H9 (cell line): ENCODE data around the gene CRACDL. TPM values are rescaled to one million over a fixed set of nuclear protein-coding genes. Genes with fewer than 3 reads are reported as not detected.
A peak's percentile ranks its signal among the peaks of the same experiment; 100 is the strongest.

ENCODE experiments used
- DNase-seq: peaks from one replicate; pipeline ENCODE4 v3.0.0-alpha.2; 2017
- H2AFZ ChIP-seq: one replicate; pipeline ENCODE4 v1.6.1; 2013; ENCODE audit warnings: mild to moderate bottlenecking, low read length, control low read depth, moderate library complexity
- H2AK5ac ChIP-seq: 2 replicates; pipeline ENCODE4 v1.6.1; 2013; ENCODE audit warnings: low read length, control low read depth, mixed read lengths; ENCODE audit not compliant: insufficient read length
- H2BK120ac ChIP-seq: one replicate; pipeline ENCODE4 v1.6.1; 2013; ENCODE audit warnings: low read depth, mild to moderate bottlenecking, low read length, control low read depth, inconsistent platforms; ENCODE audit not compliant: poor library complexity, severe bottlenecking
- H2BK12ac ChIP-seq: 2 replicates; pipeline ENCODE4 v1.6.1; 2013; ENCODE audit warnings: low read length, control low read depth, mixed read lengths, low read depth; ENCODE audit not compliant: insufficient read length
- H2BK15ac ChIP-seq: 2 replicates; pipeline ENCODE4 v1.6.1; 2013; ENCODE audit warnings: low read depth, low read length, control low read depth
- H2BK20ac ChIP-seq: one replicate; pipeline ENCODE4 v1.6.1; 2013; ENCODE audit warnings: low read depth, mild to moderate bottlenecking, low read length, control low read depth, inconsistent platforms; ENCODE audit not compliant: poor library complexity, severe bottlenecking
- H2BK5ac ChIP-seq: 2 replicates; pipeline ENCODE4 v1.6.1; 2013; ENCODE audit warnings: low read length, control low read depth, mixed read lengths; ENCODE audit not compliant: insufficient read length
- H3K14ac ChIP-seq: 2 replicates; pipeline ENCODE4 v1.6.1; 2013; ENCODE audit warnings: low read length, control low read depth; ENCODE audit not compliant: insufficient read depth
- H3K18ac ChIP-seq: 2 replicates; pipeline ENCODE4 v1.6.1; 2013; ENCODE audit warnings: low read depth, mild to moderate bottlenecking, mixed read lengths, low read length, control low read depth; ENCODE audit not compliant: insufficient read length
- H3K23ac ChIP-seq: 2 replicates; pipeline ENCODE4 v1.6.1; 2013; ENCODE audit warnings: low read length, control low read depth, mixed read lengths, low read depth; ENCODE audit not compliant: insufficient read length
- H3K23me2 ChIP-seq: 2 replicates; pipeline ENCODE4 v1.6.1; 2013; ENCODE audit warnings: low read depth, mild to moderate bottlenecking, mixed read lengths, low read length, control low read depth; ENCODE audit not compliant: insufficient read length, poor library complexity, severe bottlenecking
- H3K27ac ChIP-seq: 2 replicates; pipeline ENCODE4 v1.5.1; 2013; ENCODE audit warnings: low read length, control low read depth, mixed read lengths, low read depth; ENCODE audit not compliant: insufficient read length
- H3K27me3 ChIP-seq: 2 replicates; pipeline ENCODE4 v1.6.1; 2013; ENCODE audit warnings: low read length, control low read depth, inconsistent platforms; ENCODE audit not compliant: insufficient read depth
- H3K4ac ChIP-seq: 2 replicates; pipeline ENCODE4 v1.6.1; 2013; ENCODE audit warnings: low read depth, mild to moderate bottlenecking, control low read depth, inconsistent platforms, low read length, moderate library complexity
- H3K4me1 ChIP-seq: 2 replicates; pipeline ENCODE4 v1.6.1; 2013; ENCODE audit warnings: low read length, control low read depth, inconsistent platforms; ENCODE audit not compliant: insufficient read depth
- H3K4me2 ChIP-seq: 2 replicates; pipeline ENCODE4 v1.6.1; 2013; ENCODE audit warnings: low read length, control low read depth, mixed read lengths; ENCODE audit not compliant: insufficient read length, insufficient read depth
- H3K56ac ChIP-seq: 2 replicates; pipeline ENCODE4 v1.6.1; 2013; ENCODE audit warnings: low read depth, mild to moderate bottlenecking, mixed read lengths, low read length, control low read depth; ENCODE audit not compliant: insufficient read length
- H3K79me1 ChIP-seq: 2 replicates; pipeline ENCODE4 v1.6.1; 2013; ENCODE audit warnings: low read depth, mild to moderate bottlenecking, moderate library complexity, low read length, control low read depth, inconsistent platforms; ENCODE audit not compliant: insufficient read depth, poor library complexity, severe bottlenecking
- H3K79me2 ChIP-seq: 2 replicates; pipeline ENCODE4 v1.6.1; 2013; ENCODE audit warnings: low read length, control low read depth, inconsistent platforms; ENCODE audit not compliant: insufficient read depth
- H3K9ac ChIP-seq: 2 replicates; pipeline ENCODE4 v1.6.1; 2013; ENCODE audit warnings: low read length, control low read depth, mixed read lengths; ENCODE audit not compliant: insufficient read length; ENCODE audit errors: extremely low read depth
- H3K9me3 ChIP-seq: one replicate; pipeline ENCODE4 v1.6.1; 2013; ENCODE audit warnings: low read depth, low read length, inconsistent platforms; ENCODE audit not compliant: control insufficient read depth
- H3T11ph ChIP-seq: one replicate; pipeline ENCODE4 v1.6.1; 2013; ENCODE audit warnings: mild to moderate bottlenecking, low read length, control low read depth, inconsistent platforms
- H4K20me1 ChIP-seq: one replicate; pipeline ENCODE4 v1.6.1; 2013; ENCODE audit not compliant: control insufficient read depth, insufficient read length, insufficient read depth
- H4K5ac ChIP-seq: 2 replicates; pipeline ENCODE4 v1.6.1; 2013; ENCODE audit warnings: low read depth, mild to moderate bottlenecking, mixed read lengths, low read length, control low read depth; ENCODE audit not compliant: insufficient read length
- H4K8ac ChIP-seq: replicated peaks from 2 replicates; pipeline ENCODE4 v1.6.1; 2013; ENCODE audit warnings: low read length, control low read depth, mixed read lengths, low read depth; ENCODE audit not compliant: insufficient read length
- H4K91ac ChIP-seq: 2 replicates; pipeline ENCODE4 v1.6.1; 2013; ENCODE audit warnings: low read depth, mild to moderate bottlenecking, moderate library complexity, mixed read lengths, low read length, control low read depth; ENCODE audit not compliant: insufficient read length
- H3K27ac Mint-ChIP-seq, 3 experiments: 2 replicates in 2 of 3; 3 replicates in 1 of 3; pipeline ENCODE4 v1.8.0; 2020 to 2021; ENCODE audit warnings: mixed read lengths in 3 of 3, mild to moderate bottlenecking in 1 of 3, moderate library complexity in 1 of 3
- H3K27me3 Mint-ChIP-seq: 2 replicates; pipeline ENCODE4 v1.8.0; 2021; ENCODE audit warnings: low read depth, mild to moderate bottlenecking, moderate library complexity, mixed read lengths
- H3K36me3 Mint-ChIP-seq, 3 experiments: 2 replicates in 2 of 3; 3 replicates in 1 of 3; pipeline ENCODE4 v1.8.0; 2020 to 2021; ENCODE audit warnings: low read depth in 3 of 3, mixed read lengths in 3 of 3; ENCODE audit not compliant: insufficient read depth in 1 of 3
- H3K4me1 Mint-ChIP-seq, 2 experiments: 2 replicates each; pipeline ENCODE4 v1.8.0; 2020; ENCODE audit warnings: mixed read lengths in 2 of 2
- H3K4me3 Mint-ChIP-seq, 2 experiments: 2 replicates in 1 of 2; 3 replicates in 1 of 2; pipeline ENCODE4 v1.8.0; 2020 to 2021; ENCODE audit warnings: mild to moderate bottlenecking in 2 of 2, mixed read lengths in 2 of 2, moderate library complexity in 1 of 2
- H3K9me3 Mint-ChIP-seq, 2 experiments: 2 replicates in 1 of 2; 3 replicates in 1 of 2; pipeline ENCODE4 v1.8.0; 2020; ENCODE audit warnings: mild to moderate bottlenecking in 2 of 2, mixed read lengths in 2 of 2, moderate library complexity in 1 of 2
- CTCF ChIP-seq: fragments of 200-600 bp; sonication (generic); conservative IDR thresholded peaks from 3 replicates; pipeline ENCODE4 v1.8.0; 2021; ENCODE audit warnings: antibody characterized with exemption, mild to moderate bottlenecking
- WGBS: extraction: QIAGEN DNeasy Blood & Tissue Kit; methylation state at CpG from one replicate; pipeline ENCODE4 v1.1.7; 2013; ENCODE audit warnings: missing lambda C conversion rate, low lambda C conversion rate, mixed read lengths; ENCODE audit not compliant: insufficient read length; ENCODE audit errors: extremely low coverage; 5-methylcytosine and 5-hydroxymethylcytosine counted together
- long read RNA-seq: library from polyadenylated mRNA; unstranded; transcript quantifications from one replicate; pipeline ENCODE4 v2.0.0, GENCODE V29; 2020
- total RNA-seq: library from RNA; stranded (reverse); gene quantifications from 2 replicates; pipeline ENCODE4 v1.2.1, GENCODE V29; 2021

Gene CRACDL
- total RNA-seq, result 0.29 and 0.48 TPM in 2 replicates
- long read RNA-seq, partial matches to known transcripts, result 2 of 2 reads
- long read RNA-seq, other reads (novel, unspliced or antisense), result 0 of 2 reads

GRCh38 chr2:98935777-98936352, at the start of gene CRACDL:
Gene CRACDL (minus strand): TSS chr2:98936225. CDS start chr2:98846800, 89,425 bp downstream.
- peaks cover 5 to 8% of the 10 kb centered on the region in 2 experiments for H3K4me1 Mint-ChIP-seq
- TF ChIP-seq CTCF, result no peak

More at GRCh38 chr2:98935777-98936352, at the start of gene CRACDL:
- H3K27ac ChIP-seq, result no peak within 1 kb of the TSS
- H4K5ac ChIP-seq, result no peak within 1 kb of the TSS
- H3K36me3 Mint-ChIP-seq, result peaks cover 0 to 2% (median 0%) of the 10 kb centered on the region in 3 experiments; a peak in 1 of 7 replicates
- no peaks in the 10 kb centered on the region for H3K4me1 ChIP-seq
- no peak within 1 kb of the TSS for H3K23ac ChIP-seq
- no peak within 1 kb of the TSS for H2AK5ac ChIP-seq
- H2AFZ ChIP-seq, result no peak within 1 kb of the TSS
- H2BK120ac ChIP-seq, result no peak within 1 kb of the TSS
- no peak within 1 kb of the TSS for H4K91ac ChIP-seq
- H3K79me2 ChIP-seq, result no peaks in the 10 kb centered on the region
- no peak within 1 kb of the TSS for H3K4ac ChIP-seq
- H3K56ac ChIP-seq, result no peak within 1 kb of the TSS
- H3K9ac ChIP-seq, result no peak within 1 kb of the TSS
- no peak within 1 kb of the TSS for H3T11ph ChIP-seq
- H2BK20ac ChIP-seq, result no peak within 1 kb of the TSS
- H3K14ac ChIP-seq, result no peak within 1 kb of the TSS
- H2BK15ac ChIP-seq, result no peak within 1 kb of the TSS
- H3K27me3 ChIP-seq, result peaks cover 28% of the 10 kb centered on the region; the same call in 1 of the 2 replicates
- no peak for DNase-seq
- H3K9me3 ChIP-seq, result no peaks in the 10 kb centered on the region
- no peaks in the 10 kb centered on the region for H3K79me1 ChIP-seq
- H3K27me3 Mint-ChIP-seq, result peaks cover 74% of the 10 kb centered on the region
- no peaks in the 10 kb centered on the region; a peak in 2 of 5 replicates for H3K9me3 Mint-ChIP-seq
- WGBS, result no CpG with 5 or more reads among the region's 82 CpGs
- H3K27ac Mint-ChIP-seq, result no peak within 1 kb of the TSS
- H2BK5ac ChIP-seq, result no peak within 1 kb of the TSS
- H3K4me2 ChIP-seq, result peak within 1 kb of the TSS; percentile 83
- H4K20me1 ChIP-seq, result no peaks in the 10 kb centered on the region
- peak within 1 kb of the TSS; percentile 61 to 83 for H3K4me3 Mint-ChIP-seq
- peaks cover 8% of the 10 kb centered on the region for H3K23me2 ChIP-seq
- no peak within 1 kb of the TSS for H4K8ac ChIP-seq
- H2BK12ac ChIP-seq, result no peak within 1 kb of the TSS
- H3K18ac ChIP-seq, result no peak within 1 kb of the TSS
